Coronary artery (tissue), 2 donors: Measurements from ENCODE around the gene GRN.

Source experiments
- DNase-seq: peaks from one replicate; pipeline ENCODE4 v3.0.0-alpha.2; 2017; ENCODE audit warnings: low spot score
- H3K27ac ChIP-seq, 2 donors: fragments of 200-600 bp; sonication (generic); one replicate each; pipeline ENCODE4 v1.5.1; 2016 to 2019
- H3K4me3 ChIP-seq: fragments of 200-600 bp; sonication (generic); 2 replicates; pipeline ENCODE4 v1.5.1; 2016; ENCODE audit warnings: mild to moderate bottlenecking, moderate library complexity
- TF ChIP-seq, protein P1 (sequence below): fragments of 200-600 bp; sonication (generic); IDR thresholded peaks from one replicate; pipeline ENCODE4 v1.5.1; 2019; ENCODE audit warnings: antibody characterized with exemption

GRN gene

DNA sequence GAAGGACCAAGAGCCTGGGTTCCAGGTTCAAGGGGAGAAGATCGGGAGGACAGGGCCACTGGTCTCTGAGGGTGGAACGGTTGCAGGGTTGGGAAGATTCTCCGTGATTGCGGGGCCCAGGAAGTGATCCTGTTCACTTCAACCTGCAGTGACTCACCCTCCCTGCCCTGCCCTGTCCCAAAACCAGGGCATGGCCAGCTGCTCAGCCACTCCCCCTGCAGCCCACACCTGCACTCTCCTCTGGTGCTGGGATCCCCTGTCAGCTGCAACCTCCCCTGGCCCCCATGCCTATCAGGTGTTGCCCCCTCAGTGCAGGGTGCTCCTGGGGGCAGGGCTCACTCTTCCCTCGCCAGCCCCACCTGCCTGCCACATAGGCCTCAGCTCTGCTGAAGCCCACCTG, 35.6 kb upstream of the GRN start:
- TF ChIP-seq, protein P1, sequence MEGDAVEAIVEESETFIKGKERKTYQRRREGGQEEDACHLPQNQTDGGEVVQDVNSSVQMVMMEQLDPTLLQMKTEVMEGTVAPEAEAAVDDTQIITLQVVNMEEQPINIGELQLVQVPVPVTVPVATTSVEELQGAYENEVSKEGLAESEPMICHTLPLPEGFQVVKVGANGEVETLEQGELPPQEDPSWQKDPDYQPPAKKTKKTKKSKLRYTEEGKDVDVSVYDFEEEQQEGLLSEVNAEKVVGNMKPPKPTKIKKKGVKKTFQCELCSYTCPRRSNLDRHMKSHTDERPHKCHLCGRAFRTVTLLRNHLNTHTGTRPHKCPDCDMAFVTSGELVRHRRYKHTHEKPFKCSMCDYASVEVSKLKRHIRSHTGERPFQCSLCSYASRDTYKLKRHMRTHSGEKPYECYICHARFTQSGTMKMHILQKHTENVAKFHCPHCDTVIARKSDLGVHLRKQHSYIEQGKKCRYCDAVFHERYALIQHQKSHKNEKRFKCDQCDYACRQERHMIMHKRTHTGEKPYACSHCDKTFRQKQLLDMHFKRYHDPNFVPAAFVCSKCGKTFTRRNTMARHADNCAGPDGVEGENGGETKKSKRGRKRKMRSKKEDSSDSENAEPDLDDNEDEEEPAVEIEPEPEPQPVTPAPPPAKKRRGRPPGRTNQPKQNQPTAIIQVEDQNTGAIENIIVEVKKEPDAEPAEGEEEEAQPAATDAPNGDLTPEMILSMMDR = no peak
- Histone ChIP-seq H3K27ac (no peak overlapping the region), H3K4me3 (no peak overlapping the region)
- no peak for DNase-seq

DNA sequence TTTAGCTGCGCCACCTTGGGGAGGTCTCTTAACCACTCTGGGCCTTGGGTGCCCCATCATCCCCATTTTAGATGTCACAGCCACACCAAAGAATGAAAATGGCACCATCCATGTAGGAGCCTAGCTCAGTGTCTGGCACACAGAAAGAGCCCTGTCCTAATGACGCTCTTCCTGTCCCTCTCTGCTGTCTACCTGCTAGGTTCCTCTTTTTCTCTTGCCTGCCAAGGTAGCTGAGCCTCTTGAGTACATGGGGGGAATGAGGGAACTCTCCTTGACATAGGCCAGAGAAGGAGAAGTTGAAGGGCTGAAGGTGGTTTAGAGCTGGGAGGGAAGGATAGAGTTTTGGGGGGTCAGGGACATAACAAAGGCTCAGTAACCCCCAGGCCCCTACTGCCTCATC, 34.9 kb upstream of the GRN start:
- TF ChIP-seq, protein P1 = no peak
- DNase-seq = no peak
- no peak overlapping the region for H3K4me3 ChIP-seq
- no peak overlapping the region for H3K27ac ChIP-seq

DNA sequence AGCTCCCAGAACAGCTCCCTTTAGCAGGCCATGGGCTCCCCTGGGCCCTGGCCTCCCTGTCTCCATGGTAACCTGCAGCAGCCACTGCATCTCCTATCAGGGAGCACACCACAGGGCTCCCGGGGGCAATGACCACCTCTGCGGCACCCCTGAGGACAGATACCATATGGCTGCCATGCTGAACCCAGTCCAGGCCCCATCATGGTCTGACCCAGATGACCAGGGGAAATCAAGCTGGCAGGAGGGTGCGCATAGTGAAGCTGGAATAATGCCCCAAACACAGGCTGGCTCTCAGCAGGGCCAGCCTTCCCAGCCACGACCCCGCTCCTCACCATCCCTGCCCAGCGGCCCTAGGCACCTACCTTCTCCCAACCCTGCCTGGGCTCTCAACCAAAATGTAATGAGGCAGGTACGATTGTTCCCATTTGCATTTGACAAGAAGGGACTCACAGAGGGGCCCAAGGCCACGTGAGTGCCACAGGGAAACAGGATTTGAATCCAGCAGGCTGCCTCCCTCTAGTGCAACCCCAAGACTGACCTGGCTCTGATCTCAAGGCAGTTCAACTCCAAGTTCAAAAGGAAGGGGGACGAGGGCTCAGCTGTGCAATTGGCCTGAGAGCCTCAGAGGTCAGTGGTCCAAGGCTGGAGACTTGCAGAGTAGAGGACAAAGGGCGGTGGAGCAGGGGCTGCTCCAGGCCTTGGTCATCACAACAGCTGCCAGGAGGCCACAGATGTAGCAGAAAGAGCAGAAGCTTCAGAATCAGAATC, 34.3 kb upstream of the GRN start:
- H3K27ac ChIP-seq = no peak overlapping the region
- TF ChIP-seq, protein P1 = no peak
- H3K4me3 ChIP-seq = no peak overlapping the region
- no peak for DNase-seq

DNA sequence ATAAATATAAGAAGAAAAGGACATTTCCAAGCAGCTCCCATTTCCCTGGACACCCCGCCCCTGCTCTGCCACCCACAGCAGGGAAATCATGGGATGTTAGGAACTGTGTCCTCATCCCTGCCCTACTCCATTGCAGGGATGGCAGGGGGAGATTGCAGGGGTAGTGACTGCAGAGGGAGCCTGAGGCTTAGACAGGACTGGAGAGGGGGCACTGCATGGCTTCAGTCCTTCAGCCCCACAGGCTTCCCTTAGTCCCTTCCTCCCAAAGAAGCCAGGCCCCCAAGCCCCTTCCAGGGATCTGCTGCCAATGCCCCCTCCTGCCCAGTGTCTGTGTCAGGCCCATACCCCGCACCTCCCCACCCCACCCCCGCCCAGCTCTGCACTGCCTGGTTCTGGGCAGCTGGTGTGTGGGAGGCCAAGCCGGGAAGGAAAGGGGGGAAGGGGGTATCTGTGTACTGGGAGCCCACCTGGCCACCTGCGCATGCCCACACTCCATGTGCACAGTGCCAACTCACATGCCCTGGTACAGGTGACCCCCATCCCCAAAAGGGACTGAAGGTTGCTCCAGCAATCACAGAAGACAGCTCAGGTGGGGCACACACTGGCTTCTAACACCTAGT, 33.4 kb upstream of the GRN start:
- no peak for DNase-seq
- TF ChIP-seq, protein P1 = no peak
- Histone ChIP-seq H3K27ac (no peak overlapping the region), H3K4me3 (no peak overlapping the region)

DNA sequence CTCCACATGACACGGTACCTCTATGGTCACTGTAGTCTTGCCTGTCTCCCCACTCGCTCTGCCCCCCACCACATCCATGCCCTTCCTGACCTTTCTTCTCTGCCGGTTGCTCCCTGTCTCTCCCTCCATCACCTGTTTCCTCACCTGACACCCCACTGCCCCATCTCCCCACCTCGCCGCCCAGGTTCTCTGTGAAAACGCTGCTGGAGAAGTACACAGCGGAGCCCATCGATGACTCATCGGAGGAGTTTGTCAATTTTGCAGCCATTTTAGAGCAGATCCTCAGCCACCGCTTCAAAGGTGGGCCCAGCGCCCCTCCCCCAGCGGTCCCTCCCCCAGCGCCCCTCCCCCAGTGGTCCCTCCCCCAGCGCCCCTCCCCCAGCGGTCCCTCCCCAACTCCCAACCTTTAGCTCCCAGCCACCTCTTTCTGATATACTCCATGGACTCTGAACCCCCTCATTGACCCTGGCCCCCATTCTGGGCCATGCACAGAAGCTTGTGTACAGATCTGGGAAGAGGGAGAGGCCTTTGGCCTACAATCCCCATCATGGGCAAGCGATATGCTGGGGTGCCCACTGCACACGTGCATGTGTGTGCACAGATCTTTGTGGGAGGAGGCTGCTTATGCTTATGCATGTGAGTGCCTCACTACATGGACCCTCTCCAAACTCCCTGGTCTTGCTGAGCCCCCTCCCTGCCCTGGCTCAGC, 32.6 kb upstream of the GRN start:
- TF ChIP-seq, protein P1 = no peak
- no peak for DNase-seq
- Histone ChIP-seq H3K27ac (no peak overlapping the region), H3K4me3 (no peak overlapping the region)

DNA sequence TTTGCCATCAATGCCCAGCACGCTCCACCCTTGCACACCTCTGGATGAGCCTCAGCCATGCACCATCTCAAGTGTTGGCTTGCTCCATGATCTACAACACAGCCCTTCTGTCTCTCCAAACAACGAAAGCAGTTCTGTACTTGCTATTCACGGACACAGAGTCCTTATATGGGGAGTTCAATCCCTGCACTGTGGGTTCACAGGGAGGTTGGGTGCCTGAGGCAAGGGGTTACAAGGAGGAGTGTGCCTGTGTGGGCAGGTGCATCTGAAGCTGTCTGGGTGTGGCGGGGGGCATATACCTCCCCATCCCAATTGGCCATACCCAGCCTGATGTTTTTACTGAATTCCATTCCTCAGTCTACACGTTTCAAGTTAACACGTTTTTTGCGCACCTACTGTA, 31.1 kb upstream of the GRN start:
- Histone ChIP-seq H3K27ac (no peak overlapping the region), H3K4me3 (no peak overlapping the region)
- DNase-seq = no peak
- TF ChIP-seq, protein P1 = no peak
